ENCODE measurements around the gene PLXNA4.

The PLXNA4 gene

DNA sequence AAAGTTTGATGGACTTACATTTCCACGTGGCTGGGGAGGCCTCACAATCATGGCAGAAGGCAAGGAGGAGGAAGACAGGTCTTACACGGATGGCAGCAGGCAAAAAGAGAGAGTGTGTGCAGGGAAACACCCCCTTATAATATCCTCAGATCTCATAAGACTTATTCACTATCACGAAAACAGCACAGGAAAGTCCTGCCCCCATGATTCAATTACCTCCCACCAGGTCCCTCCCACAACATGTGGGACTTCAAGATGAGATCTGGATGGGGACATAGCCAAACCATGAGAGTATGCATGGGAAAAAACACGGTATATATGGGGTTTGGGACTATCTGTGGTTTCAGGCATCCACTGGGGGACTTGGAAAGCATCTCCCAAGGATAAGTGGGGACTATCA, 78.0 kb downstream of the PLXNA4 start:
- no peak for DNase-seq

DNA sequence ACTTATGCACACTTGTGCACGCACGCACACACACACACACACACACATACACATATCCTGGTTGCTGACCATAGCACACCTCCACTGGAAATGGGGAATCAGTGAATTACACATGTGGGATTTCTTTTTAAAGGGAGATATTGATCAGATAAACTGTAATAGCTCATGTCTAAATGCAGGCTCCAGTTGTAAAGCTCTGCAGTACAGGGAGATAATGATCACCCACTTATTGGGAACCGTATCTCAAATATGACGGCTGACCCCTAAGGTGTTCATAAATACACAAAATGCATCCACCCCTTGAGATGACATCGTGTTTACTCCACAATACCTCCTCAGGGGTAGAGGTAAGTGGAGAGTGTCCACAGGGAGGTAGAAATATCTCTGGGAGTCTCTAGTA, 79.2 kb downstream of the PLXNA4 start:
- no peak for DNase-seq

GRCh38 chr7:132495936-132496335, 80.3 kb downstream of the PLXNA4 start:
- DNase-seq, result no peak

DNA sequence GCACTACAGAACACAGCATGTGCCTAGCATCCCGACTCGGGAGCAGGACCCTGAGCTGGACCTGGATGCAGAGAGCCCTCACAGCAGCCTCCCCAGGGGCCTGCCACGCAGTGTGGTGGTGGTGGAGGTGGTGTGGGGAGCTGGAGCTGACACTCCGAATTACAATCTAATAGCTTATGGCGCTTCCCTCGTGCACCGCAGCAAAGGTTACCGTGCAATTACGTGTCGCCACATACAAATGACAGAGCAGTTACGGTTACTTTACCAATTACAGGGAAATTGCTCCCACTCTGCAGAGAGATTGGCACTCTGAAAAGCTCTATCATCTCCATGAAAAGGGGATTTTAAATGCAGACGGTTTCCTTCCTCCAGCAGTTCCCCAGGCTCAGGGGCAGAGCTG, 81.8 kb downstream of the PLXNA4 start:
- DNase-seq, result no peak

- DNase-seq, result no peak
These were observed 83.3 kb downstream of the PLXNA4 start for GRCh38 chr7:132492823-132493445.

DNA sequence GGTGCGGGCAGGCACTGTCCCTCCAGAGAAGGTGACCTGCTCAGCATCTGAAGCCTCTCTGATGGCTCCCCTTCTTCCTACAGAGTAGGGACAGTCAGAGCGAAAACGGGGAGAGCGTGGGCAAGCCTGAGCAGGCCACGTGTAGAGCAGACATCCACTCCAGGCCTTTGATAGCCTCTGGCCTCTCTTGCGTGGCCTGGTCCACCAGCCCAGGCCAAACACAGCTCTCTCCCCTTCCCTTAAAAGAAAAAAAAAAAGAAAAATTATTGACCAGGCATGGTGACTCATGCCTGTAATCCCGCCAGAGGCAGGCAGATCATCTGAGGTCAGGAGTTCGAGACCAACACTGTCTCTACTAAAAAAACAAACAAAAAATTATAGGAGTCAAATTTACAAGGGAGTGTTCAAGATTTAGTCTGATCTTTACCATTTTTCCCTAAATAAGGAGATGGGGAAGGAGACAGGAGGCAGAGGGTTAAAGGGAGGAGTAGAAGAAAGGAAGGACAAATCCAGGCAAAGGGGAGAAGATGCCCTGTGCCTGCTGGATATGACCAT, 84.8 kb downstream of the PLXNA4 start:
- no peak for DNase-seq

DNA sequence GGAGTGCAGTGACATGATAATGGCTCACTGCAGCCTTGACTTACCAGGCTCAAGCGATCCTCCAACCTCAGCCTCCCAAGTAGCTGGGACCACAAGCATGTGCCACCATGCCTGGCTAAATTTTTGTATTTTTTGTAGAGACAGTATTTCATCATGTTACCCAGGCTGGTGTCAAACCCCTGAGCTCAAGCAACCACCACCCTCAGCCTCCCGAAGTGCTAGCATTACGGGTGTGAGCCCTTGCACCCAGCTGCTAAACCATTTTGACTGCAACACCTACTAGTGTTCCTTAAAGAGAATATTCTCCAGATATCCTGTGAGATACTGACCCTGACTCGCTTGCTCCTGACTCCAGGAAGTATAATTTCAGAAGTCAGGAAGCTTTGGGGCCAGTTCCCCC, 85.8 kb downstream of the PLXNA4 start:
- no peak for DNase-seq

DNA sequence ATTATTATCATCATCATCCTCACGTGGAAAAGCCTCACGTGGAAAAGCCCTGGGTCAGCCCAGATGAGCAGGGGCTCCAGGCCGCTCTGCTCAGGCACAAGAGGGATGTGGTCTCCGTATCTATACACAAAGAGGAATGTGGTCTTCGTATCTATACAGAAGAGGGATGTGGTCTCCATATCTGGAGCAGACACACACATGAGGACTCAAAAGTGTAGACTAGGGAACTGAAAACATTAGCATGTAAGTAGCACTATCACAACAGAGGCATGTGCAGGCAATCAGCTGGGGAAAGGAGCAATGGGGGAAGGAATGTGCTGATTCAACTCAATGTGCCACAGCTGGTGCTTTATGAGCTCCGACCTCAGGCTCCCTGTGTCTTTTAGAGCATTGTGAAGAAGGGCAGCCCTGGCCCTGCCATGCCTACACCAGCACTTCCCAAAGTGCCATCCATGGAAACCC, 86.5 kb downstream of the PLXNA4 start:
- no peak for DNase-seq

DNA sequence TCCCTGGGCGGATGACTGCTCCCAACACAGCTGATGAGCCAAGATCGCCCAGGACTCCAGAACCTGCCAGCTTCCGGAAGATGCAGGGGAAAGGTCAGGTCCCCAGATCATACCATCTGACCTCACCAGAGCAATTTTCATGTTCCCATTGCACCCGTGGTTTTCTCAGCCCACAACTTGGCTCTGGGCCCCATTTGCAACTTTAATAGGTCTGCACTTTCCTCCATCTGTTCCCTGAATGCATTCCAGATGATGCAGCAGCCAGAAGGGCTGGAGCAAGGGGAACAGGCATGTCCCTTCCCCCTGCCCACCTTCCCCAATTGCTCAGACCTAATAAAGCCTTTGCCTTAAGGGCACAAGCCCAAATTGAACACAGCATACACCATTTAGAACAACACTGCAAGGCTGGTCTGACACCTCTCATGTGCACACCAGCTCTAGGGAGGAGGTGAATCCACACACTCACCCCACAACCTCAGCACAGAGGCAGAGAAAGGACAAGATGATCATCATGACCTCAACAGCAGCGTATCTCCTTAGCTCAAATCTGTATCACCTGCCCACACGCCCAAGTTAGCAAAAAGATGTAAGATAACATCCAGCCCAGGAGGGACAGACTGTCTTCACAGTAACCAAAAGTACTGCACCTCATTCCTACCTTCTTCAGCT, 87.5 kb downstream of the PLXNA4 start:
- no peak for DNase-seq

DNA sequence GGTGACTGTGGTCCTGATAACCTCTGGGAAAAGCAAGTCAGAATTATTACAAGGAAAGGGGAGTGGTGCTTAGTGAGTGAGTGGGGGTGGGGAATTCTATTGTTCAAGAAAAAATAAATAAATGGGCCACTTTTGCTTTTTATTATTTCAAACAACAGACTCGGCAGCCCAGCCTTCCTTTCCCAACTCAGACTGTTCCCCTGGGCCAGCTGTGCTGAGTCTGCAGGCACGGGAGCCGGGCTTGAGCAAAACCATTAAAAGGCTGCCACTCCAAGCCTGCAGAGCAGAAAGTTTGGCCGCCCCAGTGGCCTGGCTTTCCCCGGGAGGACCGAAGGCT, 90.0 kb downstream of the PLXNA4 start:
- DNase-seq, result no peak

- DNase-seq, result no peak
These were observed 90.5 kb downstream of the PLXNA4 start for GRCh38 chr7:132485600-132486273.

GRCh38 chr7:132485136-132485535, 91.1 kb downstream of the PLXNA4 start:
- no peak for DNase-seq

DNA sequence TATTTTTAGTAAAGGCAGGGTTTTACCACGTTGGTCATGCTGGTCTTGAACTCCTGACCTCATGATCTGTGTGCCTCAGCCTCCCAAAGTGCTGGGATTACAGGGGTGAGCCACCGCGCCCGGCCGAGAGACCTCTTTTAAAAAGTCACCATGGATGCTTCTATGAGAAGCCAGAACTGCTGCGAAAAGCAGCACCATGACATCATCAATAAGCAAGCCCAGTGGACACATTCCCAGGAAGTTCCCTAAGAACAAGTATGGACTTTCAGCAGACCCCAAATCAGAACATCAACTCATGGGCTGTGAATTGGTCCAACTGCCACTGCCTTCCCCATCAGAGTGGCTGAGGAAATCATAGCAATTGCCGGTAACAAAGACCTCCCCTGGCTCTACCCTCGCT, 93.4 kb downstream of the PLXNA4 start:
- DNase-seq, result no peak

GRCh38 chr7:132480534-132480933, 95.7 kb downstream of the PLXNA4 start:
- DNase-seq, result no peak

- no peak for DNase-seq
These were observed 99.7 kb downstream of the PLXNA4 start for GRCh38 chr7:132476541-132476940.

GRCh38 chr7:132475669-132476116, 100.6 kb downstream of the PLXNA4 start:
- DNase-seq, result no peak

- no peak for DNase-seq
These were observed 101.1 kb downstream of the PLXNA4 start for GRCh38 chr7:132475037-132475668.

- no peak for DNase-seq
These were observed 103.7 kb downstream of the PLXNA4 start for GRCh38 chr7:132472463-132473120.

GRCh38 chr7:132471515-132471914, 104.8 kb downstream of the PLXNA4 start:
- DNase-seq, result no peak

- no peak for DNase-seq
These were observed 106.6 kb downstream of the PLXNA4 start for GRCh38 chr7:132469681-132470080.

DNA sequence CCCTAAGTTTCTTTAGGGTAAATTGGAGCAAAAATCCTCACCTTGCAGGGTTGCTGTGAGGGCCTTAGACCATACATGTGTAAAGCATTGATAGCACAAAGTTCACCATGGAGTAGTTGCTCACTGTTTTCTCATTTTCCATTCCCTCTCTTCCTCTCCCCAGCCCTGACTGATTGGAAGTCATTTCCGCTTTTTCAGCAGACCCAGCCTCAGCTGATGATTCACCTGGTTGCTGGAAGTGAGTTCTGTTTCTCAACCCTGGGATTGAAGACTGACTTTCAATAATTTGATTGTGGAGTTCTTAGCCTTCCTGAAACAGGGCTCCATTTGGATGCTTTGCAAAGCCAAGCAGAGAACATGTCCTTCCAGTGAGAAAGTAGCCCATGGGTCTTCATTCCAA, 107.0 kb downstream of the PLXNA4 start:
- no peak for DNase-seq

DNA sequence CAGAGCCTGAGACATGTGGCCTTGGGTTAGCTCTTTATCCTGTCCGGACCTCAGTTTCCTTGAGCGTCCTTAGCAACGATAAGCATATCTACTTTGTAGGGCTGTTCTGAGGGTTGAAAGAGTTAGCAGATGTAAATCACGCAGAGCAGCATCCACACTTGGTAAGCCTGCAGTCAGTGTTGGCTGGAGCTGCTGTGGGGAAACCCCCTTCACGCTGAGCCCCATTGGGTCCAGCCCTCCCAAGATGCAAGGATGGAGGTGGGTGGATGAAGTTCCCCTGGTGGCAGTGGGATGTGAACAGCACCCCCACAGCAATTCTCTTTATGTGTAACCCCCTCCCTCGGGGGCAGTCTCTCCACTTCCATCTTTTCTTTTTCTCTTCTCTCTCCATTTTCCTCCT, 109.9 kb downstream of the PLXNA4 start:
- DNase-seq, result no peak

GRCh38 chr7:132465516-132465915, 110.8 kb downstream of the PLXNA4 start:
- no peak for DNase-seq

Measured in NCI-H1417 treated with DMSO at 0.1 percent for 48 hours (cell line).